Endodermal cell (in vitro differentiated cells): ENCODE results near the gene EIF4EBP3. TPM values are rescaled to one million over a fixed set of nuclear protein-coding genes. Genes with fewer than 3 reads are reported as not detected.
"Not testable (repeated sequence)": the region's sequence is repeated elsewhere in the genome, so short reads cannot be mapped to it uniquely, and the experiment has no call there.

Experiments
- DNase-seq: peaks from one replicate; pipeline ENCODE4 v3.0.0-alpha.2; 2017
- H3K27ac ChIP-seq: 2 replicates; pipeline ENCODE4 v1.5.1; 2013; ENCODE audit warnings: mild to moderate bottlenecking, low read depth, low read length, moderate library complexity
- H3K27me3 ChIP-seq: 2 replicates; pipeline ENCODE4 v1.6.1; 2013; ENCODE audit warnings: mild to moderate bottlenecking, low read length, moderate library complexity; ENCODE audit not compliant: insufficient read depth, control insufficient read depth, poor library complexity, severe bottlenecking
- H3K36me3 ChIP-seq: 2 replicates; pipeline ENCODE4 v1.7.0; 2013; ENCODE audit warnings: mild to moderate bottlenecking, low read length, moderate library complexity; ENCODE audit not compliant: control insufficient read depth, insufficient read depth
- H3K4me1 ChIP-seq: one replicate; pipeline ENCODE4 v1.7.0; 2013; ENCODE audit warnings: low read length; ENCODE audit not compliant: control insufficient read depth, insufficient read depth
- H3K4me3 ChIP-seq: 2 replicates; pipeline ENCODE4 v1.5.1; 2013; ENCODE audit warnings: mild to moderate bottlenecking, low read length, moderate library complexity
- H3K9ac ChIP-seq: 2 replicates; pipeline ENCODE4 v1.6.1; 2013; ENCODE audit warnings: mild to moderate bottlenecking, low read length, moderate library complexity; ENCODE audit not compliant: poor library complexity, severe bottlenecking; ENCODE audit errors: extremely low read depth
- H3K9me3 ChIP-seq: 2 replicates; pipeline ENCODE4 v1.6.1; 2013; ENCODE audit warnings: mild to moderate bottlenecking, low read length, moderate library complexity; ENCODE audit not compliant: control insufficient read depth
- H3K27ac Mint-ChIP-seq: 2 replicates; pipeline ENCODE4 v1.8.0; 2020; ENCODE audit warnings: mixed read lengths
- H3K27me3 Mint-ChIP-seq: 2 replicates; pipeline ENCODE4 v1.8.0; 2021; ENCODE audit warnings: mild to moderate bottlenecking, mixed read lengths; ENCODE audit not compliant: insufficient read depth
- H3K36me3 Mint-ChIP-seq: 2 replicates; pipeline ENCODE4 v1.8.0; 2020; ENCODE audit warnings: low read depth, mixed read lengths
- H3K4me1 Mint-ChIP-seq: 2 replicates; pipeline ENCODE4 v1.8.0; 2020; ENCODE audit warnings: mixed read lengths
- H3K4me3 Mint-ChIP-seq: 2 replicates; pipeline ENCODE4 v1.8.0; 2020; ENCODE audit warnings: mild to moderate bottlenecking, moderate library complexity, mixed read lengths
- H3K9me3 Mint-ChIP-seq: 2 replicates; pipeline ENCODE4 v1.8.0; 2020; ENCODE audit warnings: mild to moderate bottlenecking, mixed read lengths
- CTCF ChIP-seq: fragments of 200-600 bp; sonication (generic); conservative IDR thresholded peaks from 2 replicates; pipeline ENCODE4 v1.5.0; 2021; ENCODE audit warnings: antibody characterized with exemption, mild to moderate bottlenecking
- WGBS, 2 experiments: methylation state at CpG; one replicate each; pipeline versions ENCODE4 v1.1.5 to v1.1.7; 2013; ENCODE audit warnings: missing lambda C conversion rate in 2 of 2, mixed read lengths in 1 of 2; ENCODE audit not compliant: insufficient coverage in 1 of 2, insufficient read length in 1 of 2; 5-methylcytosine and 5-hydroxymethylcytosine counted together
- total RNA-seq, 2 donors: library from RNA; stranded (reverse); fragmentation: NEBNext Ultra II Directional in 1 of 2; extraction: Animal tissue kit (Norgen Biotek cat#: 25700) in 1 of 2; gene quantifications; 2 replicates in 1 of 2; 3 replicates in 1 of 2; pipeline ENCODE4 v1.2.1, GENCODE V29; 2021

The EIF4EBP3 gene
- total RNA-seq, 2 donors from 2014 or later: 5.1 to 6.3 TPM

DNA sequence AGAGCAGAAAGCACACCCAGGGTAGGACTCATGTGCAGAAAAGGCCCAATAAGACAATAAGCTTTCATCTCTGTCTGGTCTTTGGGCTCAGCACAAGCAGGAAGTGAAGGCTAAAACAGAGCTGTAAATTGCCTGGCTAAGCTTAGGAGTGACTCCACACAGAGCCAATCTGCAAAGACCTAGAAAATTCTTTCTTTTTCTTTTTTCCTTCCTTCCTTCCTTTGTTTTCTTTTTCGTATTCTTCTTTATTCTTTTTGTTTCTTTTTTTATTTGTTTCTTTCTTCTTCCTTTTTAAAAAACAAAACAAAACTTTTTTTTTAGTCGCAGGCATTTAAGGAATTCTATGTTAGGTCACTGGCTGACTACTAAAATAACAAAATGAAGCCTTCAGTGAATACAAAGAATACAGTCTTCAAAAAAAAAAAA, 29.3 kb downstream of the EIF4EBP3 start:
- H3K4me1 Mint-ChIP-seq: peaks cover 18% of the 10 kb centered on the region
- WGBS, 2 experiments: 83 to 93% methylated on average over 1 of the region's 2 CpGs
- peaks cover 12% of the 10 kb centered on the region for H3K9me3 Mint-ChIP-seq
- TF ChIP-seq CTCF: no peak
- no peak overlapping the region for H3K4me3 Mint-ChIP-seq
- Histone ChIP-seq H3K27ac (no peak overlapping the region), H3K36me3 (no peaks in the 10 kb centered on the region), H3K4me1 (peaks cover 5% of the 10 kb centered on the region), H3K9ac (no peak overlapping the region), H3K9me3 (peaks cover 11% of the 10 kb centered on the region), H3K27me3 (no peaks in the 10 kb centered on the region), H3K4me3 (peak overlapping the region; percentile 12)
- DNase-seq: no peak
- peaks cover 5% of the 10 kb centered on the region for H3K36me3 Mint-ChIP-seq
- no peak overlapping the region for H3K27ac Mint-ChIP-seq
- peaks cover 2% of the 10 kb centered on the region for H3K27me3 Mint-ChIP-seq

DNA sequence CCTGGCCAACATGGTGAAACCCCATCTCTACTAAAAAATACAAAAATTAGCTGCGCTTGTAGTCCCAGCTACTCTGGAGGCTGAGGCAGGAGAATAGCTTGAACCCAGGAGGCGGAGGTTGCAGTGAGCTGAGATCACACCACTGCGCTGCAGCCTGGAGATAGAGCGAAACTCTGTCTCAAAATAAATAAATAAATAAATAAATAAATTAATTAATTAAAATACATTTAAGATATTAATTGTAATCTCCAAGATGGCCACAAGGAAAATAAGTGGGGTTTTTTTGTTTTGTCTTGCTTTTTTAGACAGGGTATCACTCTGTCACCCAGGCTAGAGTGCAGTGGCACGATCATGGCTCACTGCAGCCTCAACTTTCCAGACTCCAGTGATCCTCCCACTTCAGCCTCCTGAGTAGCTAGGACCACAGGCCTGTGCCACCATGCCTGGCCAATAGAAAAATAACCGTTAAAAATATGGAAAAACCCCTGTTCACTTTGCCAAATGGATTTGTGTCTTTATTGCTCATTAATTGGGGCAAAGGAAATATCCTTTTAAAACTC, 31.8 kb downstream of the EIF4EBP3 start:
- H3K9me3 ChIP-seq: peaks cover 17% of the 10 kb centered on the region
- H3K27me3 Mint-ChIP-seq, H3K36me3 ChIP-seq, H3K4me1 ChIP-seq, H3K4me3 ChIP-seq, H3K27ac ChIP-seq, H3K4me1 Mint-ChIP-seq, H3K9ac ChIP-seq, H3K4me3 Mint-ChIP-seq, DNase-seq, H3K27me3 ChIP-seq, H3K27ac Mint-ChIP-seq: not testable (repeated sequence)
- H3K9me3 Mint-ChIP-seq: peaks cover 31% of the 10 kb centered on the region
- H3K36me3 Mint-ChIP-seq: peaks cover 11% of the 10 kb centered on the region
- 95 to 100% methylated on average over 2 to 4 of the region's 6 CpGs for WGBS, 2 experiments

DNA sequence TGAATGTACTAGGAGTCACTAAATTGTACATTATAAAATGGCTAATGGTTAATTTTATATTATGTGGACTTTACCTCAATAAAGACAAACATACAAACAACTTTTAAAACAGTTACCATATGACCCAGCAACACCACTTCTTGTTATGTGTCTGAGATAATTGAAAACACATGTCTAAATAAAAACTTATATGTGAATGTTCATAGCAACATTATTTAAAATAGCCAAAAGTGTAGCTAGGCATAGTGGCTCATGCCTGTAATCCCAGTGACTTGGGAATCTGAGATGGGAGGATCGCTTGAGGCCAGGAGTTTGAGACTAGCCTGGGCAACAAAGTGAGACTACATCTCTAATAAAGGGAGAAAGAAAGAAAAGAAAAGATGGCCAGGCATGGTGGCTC, 40.0 kb downstream of the EIF4EBP3 start:
- H3K36me3 ChIP-seq: no peaks in the 10 kb centered on the region
- H3K9me3 Mint-ChIP-seq: peaks cover 18% of the 10 kb centered on the region
- H3K4me3 ChIP-seq: no peak overlapping the region
- H3K27me3 ChIP-seq: no peaks in the 10 kb centered on the region
- H3K9ac ChIP-seq: no peak overlapping the region
- 86 to 92% methylated on average over 1 of the region's 1 CpG for WGBS, 2 experiments
- H3K27ac Mint-ChIP-seq: no peak overlapping the region
- DNase-seq: no peak
- no peaks in the 10 kb centered on the region for H3K27me3 Mint-ChIP-seq
- no peak overlapping the region for H3K27ac ChIP-seq
- peaks cover 8% of the 10 kb centered on the region for H3K9me3 ChIP-seq
- TF ChIP-seq CTCF: no peak
- peaks cover 6% of the 10 kb centered on the region for H3K36me3 Mint-ChIP-seq
- no peaks in the 10 kb centered on the region for H3K4me1 Mint-ChIP-seq
- H3K4me3 Mint-ChIP-seq: no peak overlapping the region
- no peaks in the 10 kb centered on the region for H3K4me1 ChIP-seq
